ENCODE measurements around the gene ACOT4.
"Not testable (repeated sequence)": the region's sequence is repeated elsewhere in the genome, so short reads cannot be mapped to it uniquely, and the experiment has no call there.

Gene ACOT4

GRCh38 chr14:73591690-73592449 lies at the start of gene ACOT4:
Gene ACOT4, plus strand, starts transcription at chr14:73591873. Its CDS starts 87 bp downstream, at chr14:73591960.
- peak; percentile 57 for DNase-seq (ENCODE audit: low spot score)

GRCh38 chr14:73542961-73543360 lies 48.7 kb upstream of the ACOT4 start:
- not testable (repeated sequence) for DNase-seq (ENCODE audit: low spot score)

GRCh38 chr14:73545353-73545752 lies 46.3 kb upstream of the ACOT4 start:
- not testable (repeated sequence) for DNase-seq (ENCODE audit: low spot score)

GRCh38 chr14:73549097-73549496 lies 42.6 kb upstream of the ACOT4 start:
- not testable (repeated sequence) for DNase-seq (ENCODE audit: low spot score)

GRCh38 chr14:73549889-73550524 lies 41.7 kb upstream of the ACOT4 start:
- DNase-seq (ENCODE audit: low spot score) = not testable (repeated sequence)

- no peak for DNase-seq (ENCODE audit: low spot score)
Measured at GRCh38 chr14:73553845-73554244, 37.8 kb upstream of the ACOT4 start.

GRCh38 chr14:73557201-73557600 lies 34.5 kb upstream of the ACOT4 start:
- DNase-seq (ENCODE audit: low spot score) = not testable (repeated sequence)

GRCh38 chr14:73558238-73558637 lies 33.4 kb upstream of the ACOT4 start:
- not testable (repeated sequence) for DNase-seq (ENCODE audit: low spot score)

- DNase-seq (ENCODE audit: low spot score) = not testable (repeated sequence)
Measured at GRCh38 chr14:73562256-73562655, 29.4 kb upstream of the ACOT4 start.

- DNase-seq (ENCODE audit: low spot score) = not testable (repeated sequence)
Measured at GRCh38 chr14:73562696-73563095, 29.0 kb upstream of the ACOT4 start.

- DNase-seq (ENCODE audit: low spot score) = not testable (repeated sequence)
Measured at GRCh38 chr14:73566431-73566830, 25.2 kb upstream of the ACOT4 start.

GRCh38 chr14:73566935-73567334 lies 24.7 kb upstream of the ACOT4 start:
- DNase-seq (ENCODE audit: low spot score) = not testable (repeated sequence)

- DNase-seq (ENCODE audit: low spot score) = no peak
Measured at GRCh38 chr14:73567358-73567757, 24.3 kb upstream of the ACOT4 start.

GRCh38 chr14:73567951-73568885 lies 23.5 kb upstream of the ACOT4 start:
- DNase-seq (ENCODE audit: low spot score) = peak; percentile 28

GRCh38 chr14:73568886-73569184 lies 22.8 kb upstream of the ACOT4 start:
- not testable (repeated sequence) for DNase-seq (ENCODE audit: low spot score)

- DNase-seq (ENCODE audit: low spot score) = peak; percentile 83
Measured at GRCh38 chr14:73569185-73569958, 22.3 kb upstream of the ACOT4 start, which contains the start of gene ACOT2. Gene ACOT2, plus strand, starts transcription at chr14:73569213. Its CDS starts 28 bp downstream, at chr14:73569241.

GRCh38 chr14:73570913-73571312 lies 20.8 kb upstream of the ACOT4 start:
- peak; percentile 70 for DNase-seq (ENCODE audit: low spot score)

GRCh38 chr14:73573034-73573433 lies 18.6 kb upstream of the ACOT4 start:
- DNase-seq (ENCODE audit: low spot score) = not testable (repeated sequence)

GRCh38 chr14:73573740-73574139 lies 17.9 kb upstream of the ACOT4 start:
- not testable (repeated sequence) for DNase-seq (ENCODE audit: low spot score)

GRCh38 chr14:73574251-73574650 lies 17.4 kb upstream of the ACOT4 start:
- DNase-seq (ENCODE audit: low spot score) = not testable (repeated sequence)

- DNase-seq (ENCODE audit: low spot score) = no peak
Measured at GRCh38 chr14:73576391-73576790, 15.3 kb upstream of the ACOT4 start.
